Measurements from ENCODE around the gene KCNT2.

KCNT2 gene

DNA sequence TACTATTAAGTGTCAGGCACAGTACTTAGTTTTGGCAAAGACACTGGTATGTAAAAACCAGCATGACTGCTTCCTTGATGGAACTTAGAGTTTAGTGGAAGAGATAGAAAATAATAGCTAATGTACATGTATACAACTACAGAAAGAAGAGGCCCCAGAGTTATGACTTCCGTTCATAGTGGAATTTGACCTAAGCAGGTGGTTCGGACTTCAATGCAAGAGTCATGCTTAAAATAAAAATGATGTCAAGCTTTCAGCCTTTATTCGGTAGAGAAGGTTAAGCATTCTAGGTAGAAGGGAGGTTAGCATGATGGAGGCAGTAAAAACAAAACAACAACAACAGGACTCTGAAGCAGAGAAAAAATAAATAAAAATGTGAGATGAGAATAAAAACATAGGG, 165.9 kb downstream of the KCNT2 start:
- DNase-seq, result no peak

DNA sequence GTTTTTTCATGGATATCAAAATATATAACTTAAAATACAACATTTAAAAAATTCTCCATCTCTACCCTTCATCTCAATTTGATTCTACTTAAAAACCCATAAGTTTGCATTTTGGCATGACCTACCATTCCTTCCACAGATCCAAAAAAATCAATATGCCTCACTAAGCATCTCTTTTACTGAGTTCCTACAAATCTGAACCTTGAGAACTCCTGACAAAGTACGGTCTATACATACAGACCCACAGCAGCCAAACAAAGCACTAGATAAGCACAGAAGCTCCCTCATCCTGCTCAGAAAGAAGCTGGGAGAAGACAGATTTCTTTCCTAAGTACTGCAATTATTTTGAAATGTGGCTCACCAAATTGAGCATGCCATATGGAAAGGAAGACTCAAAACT, 167.5 kb downstream of the KCNT2 start:
- no peak for DNase-seq

DNA sequence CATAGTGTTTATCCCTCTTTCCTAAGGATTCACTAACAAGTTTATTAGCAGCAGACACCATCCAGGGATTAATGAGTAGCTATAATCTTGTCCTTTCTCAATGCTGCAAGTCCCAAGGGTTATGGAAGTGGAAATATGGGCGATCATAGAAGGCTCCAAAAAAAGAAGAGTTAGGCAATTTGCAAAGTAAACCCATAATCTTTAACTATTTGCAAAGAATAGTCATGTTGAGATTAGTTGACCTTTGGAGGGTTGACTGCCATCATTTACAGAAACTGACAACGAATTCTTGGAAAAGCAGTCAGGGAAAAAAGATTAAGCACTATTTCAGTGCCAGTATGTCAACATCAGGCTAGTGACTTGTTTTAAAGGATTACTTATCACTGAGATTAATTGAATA, 169.9 kb downstream of the KCNT2 start:
- DNase-seq, result no peak

DNA sequence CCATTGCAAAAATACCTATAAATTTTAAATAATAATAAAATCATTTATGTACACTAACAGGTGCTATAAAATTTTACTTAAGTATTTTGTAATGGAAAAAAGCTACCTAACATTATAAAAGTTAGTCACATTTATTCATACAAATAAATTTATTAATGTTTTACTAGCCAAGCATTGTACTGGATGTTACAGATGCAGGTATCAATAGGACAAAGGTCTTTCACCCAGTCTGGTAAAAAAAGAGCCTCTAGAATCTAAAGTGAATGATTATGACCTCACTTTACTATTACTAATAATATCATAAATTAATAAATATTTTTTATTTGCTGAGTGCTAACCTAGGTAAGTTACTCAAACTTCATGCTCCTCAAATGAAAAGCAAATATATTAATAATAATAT, 170.6 kb downstream of the KCNT2 start:
- no peak for DNase-seq

DNA sequence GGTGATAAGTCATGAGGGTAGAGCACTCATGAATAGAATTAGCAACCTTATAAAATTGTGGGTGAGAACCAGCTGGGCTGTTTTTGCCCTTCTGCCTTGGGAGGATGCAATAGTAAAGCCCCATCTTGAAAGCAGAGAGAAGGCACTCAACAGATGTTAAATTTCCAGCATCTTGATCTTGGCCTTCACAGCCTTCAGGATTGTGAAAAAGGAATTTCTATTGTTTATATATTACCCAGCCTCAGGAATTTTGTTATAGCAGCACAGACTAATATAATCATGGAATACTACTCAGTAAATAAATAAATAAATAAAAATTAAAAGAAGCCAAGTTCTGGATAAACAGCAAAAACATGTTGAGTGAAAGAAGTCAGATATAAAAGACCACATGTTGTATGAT, 175.2 kb downstream of the KCNT2 start:
- DNase-seq, result no peak

DNA sequence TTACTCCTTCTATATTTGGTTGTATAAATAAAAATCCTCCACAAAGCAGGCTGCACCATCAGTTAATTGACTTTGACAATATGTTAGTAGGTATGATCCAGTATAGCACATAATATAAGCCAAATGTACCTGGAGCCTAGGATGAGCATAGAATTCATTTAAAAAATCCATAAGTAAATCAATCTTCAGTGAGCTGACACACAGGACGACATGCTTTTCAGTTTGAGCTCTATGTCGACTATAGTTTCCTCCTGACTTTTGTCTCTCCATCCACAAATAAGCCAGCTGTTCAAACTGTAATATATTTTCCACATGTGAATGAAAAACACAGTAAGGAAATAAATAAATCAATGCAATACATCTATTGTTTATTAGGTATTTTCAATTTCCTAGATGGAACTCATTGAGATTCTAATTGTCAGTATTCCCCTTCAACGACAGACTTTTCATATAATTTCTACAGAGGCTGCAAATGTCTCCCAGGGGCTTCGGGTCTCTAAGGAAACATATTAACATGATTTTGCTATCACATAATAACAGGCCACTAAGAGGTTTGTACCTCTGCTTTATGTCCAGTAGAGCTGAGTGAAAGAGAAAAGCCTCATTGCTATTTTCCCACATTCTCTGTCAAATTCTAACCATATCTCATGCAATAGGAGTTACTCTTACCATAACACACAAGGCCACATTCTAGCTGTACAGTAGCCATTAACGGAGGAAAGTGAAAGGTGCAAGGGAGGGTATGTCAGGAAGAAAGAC, 180.1 kb downstream of the KCNT2 start:
- no peak for DNase-seq

DNA sequence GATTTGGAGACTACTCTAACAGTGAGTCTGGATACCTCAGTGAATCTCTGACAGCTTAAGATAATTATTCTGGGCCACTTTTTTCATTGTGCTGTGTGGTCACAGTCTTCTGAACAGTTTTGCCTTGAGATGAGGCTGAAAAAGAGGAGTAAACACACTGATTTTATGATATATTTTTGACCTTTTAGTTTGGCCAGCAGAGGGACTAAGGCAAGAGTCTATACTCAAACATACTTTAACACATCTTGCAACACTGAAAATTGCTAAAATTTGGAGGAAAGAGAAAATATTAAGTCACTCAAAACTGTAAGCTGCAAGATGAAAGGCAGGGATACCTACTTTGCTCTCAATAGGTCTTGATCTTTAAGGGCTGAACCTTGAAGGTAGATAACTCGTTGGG, 182.7 kb downstream of the KCNT2 start:
- no peak for DNase-seq

DNA sequence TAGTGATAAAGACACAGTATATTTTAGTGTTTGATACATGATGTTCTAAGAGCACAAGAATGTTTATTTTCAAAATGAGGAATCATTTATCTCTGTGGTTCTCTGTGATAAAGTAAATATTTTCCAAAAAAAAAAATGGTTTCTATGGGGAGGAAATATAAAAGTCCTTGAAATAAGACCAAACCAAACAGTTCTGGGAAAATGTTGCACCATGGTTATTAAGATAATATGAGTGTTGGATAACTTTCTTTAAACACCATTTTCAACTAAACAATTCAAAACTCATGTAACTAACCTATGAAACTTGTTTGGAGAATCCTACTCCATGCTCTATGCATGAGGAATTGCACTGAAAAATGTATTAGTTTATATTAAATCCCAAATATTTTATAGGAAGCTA, 184.6 kb downstream of the KCNT2 start:
- no peak for DNase-seq

DNA sequence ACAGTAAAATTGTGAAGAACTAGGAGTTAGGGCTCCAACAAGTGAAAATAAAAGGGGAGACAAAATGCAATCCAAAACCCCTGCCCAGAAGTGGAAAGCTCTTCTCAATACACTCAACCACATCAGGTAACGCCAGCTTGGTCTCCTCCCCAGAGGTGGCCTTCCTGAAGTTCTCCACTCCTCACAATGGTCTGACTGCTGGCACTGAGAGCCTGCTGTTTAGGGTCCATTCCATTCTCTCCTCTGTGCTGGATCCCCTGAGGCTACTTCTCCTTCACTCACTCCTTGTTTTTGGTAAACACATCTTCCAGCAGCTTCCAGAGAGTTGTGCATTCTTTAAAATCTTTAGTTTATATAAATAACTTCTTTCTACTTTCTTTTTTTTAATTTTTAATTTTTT, 189.5 kb downstream of the KCNT2 start:
- no peak for DNase-seq

DNA sequence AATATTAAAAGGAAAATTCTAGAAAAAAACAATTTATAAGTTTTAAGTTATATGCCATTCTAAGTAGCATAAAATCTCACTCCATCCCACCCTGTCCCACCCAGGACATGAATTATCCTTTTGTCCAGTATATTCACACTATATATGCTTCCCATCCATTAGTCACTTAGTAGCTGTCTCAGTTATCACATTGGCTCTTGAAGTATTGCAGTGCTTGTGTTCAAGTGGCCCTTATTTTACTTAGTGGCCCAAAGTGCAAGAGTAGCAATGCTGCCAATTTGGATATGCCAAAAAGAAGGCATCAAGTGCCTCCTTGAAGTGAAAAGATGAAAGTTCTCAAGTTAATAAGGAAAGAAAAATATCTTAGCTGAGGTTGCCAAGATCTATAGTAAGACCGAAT, 192.3 kb downstream of the KCNT2 start:
- DNase-seq, result no peak

DNA sequence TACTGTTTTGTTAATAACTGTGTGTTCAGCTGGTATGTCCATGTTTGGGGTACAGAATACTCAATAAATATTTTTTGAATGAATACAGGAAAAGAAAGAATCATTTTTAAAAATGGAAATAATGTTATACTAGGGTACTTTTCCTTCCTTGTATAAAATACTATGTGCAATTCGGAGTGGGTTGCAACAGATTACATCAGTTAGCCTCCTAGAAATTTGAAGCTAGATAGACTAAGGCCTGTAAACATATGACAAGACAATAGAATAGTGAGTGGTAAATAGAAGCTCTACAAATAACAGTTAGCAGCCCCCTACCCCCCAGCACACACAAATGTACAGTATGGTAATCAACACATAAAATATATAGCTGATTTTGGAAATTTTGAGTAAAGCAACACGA, 195.9 kb downstream of the KCNT2 start:
- no peak for DNase-seq

DNA sequence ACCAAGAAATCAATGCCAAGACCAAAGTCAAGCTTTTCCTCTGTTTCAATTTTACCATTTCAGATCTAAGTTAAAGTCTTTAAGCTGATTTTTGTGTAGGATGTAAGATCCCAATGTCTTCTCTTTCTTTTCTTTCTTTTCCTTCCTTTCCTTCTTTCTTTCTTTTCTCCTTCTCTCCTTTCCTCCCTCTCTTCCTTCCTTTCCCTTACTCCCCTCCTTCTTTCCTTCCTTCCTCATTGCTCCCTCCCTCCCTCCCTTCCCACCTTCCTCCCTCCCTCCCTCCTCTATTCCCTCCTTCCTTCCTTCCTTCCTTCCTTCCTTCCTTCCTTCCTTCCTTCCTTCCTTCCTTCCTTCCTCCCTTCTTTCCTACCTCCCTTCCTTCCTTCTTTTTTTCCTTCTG, 197.5 kb downstream of the KCNT2 start:
- no peak for DNase-seq

DNA sequence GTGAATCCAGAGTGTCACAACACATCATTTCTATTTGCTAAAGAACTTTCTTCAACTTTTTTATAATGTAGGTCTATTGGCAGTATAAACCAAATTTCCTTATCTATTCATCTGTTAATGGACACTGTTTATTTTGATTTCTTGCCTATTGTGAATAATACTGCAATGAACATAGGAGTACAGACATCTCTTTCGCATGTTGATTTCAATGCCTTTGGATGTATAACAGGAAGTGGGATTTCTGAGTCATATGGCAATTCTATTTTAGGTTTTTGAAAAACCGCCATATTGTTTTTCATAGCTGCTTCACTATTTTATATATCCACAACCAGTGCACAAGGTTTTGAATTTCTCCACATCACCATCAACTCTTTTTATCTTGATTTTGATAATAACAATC, 198.7 kb downstream of the KCNT2 start:
- no peak for DNase-seq

DNA sequence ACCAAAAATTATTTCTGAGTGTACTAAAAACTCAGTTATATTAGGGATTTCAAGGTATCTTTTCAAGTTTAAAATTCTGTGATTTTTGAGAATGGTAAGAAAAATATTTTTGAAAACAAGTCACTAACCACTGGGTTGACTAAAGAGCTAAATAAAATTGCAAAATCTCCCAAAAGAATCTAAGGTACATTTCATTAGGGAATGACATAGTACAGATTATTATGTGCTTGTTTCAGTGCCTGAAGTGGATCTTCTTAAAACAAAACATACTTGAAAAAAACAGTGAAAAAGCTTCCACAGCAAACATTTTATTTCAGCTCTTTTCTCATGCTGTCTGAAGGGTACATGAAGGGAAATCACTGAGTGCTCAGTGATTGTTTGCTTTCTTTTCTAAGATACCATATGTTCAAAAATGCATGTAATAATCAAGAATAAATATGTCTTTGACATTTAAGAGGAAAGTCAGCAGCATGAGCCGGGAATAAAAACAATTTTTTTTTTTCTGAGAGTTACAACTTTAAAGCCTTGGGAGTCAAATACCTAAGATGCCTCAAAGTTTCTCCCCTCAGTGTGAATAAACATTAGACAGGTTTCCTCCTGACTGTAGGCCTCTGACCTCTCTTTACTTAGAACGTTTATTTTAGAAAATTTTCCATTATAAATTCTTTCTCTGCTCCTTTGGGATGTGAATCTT, 200.7 kb downstream of the KCNT2 start:
- no peak for DNase-seq

DNA sequence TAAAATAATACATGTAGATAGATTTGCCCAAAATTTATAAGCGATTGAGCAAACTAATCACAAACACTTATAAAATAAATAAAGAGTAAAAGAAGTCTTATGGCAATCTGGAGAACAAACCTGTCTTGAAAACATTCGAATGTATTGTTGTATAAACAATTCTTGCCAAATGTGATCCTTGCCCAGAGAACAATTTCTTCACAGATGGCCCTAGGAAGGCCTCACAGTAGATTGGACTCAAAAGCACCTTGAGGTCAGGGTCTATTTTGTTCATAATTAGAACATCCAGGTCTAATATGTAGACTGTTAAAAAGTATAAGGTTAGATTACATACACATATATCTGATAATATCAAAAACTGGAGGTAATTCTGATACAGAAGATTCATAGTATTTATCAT, 202.4 kb downstream of the KCNT2 start:
- no peak for DNase-seq

DNA sequence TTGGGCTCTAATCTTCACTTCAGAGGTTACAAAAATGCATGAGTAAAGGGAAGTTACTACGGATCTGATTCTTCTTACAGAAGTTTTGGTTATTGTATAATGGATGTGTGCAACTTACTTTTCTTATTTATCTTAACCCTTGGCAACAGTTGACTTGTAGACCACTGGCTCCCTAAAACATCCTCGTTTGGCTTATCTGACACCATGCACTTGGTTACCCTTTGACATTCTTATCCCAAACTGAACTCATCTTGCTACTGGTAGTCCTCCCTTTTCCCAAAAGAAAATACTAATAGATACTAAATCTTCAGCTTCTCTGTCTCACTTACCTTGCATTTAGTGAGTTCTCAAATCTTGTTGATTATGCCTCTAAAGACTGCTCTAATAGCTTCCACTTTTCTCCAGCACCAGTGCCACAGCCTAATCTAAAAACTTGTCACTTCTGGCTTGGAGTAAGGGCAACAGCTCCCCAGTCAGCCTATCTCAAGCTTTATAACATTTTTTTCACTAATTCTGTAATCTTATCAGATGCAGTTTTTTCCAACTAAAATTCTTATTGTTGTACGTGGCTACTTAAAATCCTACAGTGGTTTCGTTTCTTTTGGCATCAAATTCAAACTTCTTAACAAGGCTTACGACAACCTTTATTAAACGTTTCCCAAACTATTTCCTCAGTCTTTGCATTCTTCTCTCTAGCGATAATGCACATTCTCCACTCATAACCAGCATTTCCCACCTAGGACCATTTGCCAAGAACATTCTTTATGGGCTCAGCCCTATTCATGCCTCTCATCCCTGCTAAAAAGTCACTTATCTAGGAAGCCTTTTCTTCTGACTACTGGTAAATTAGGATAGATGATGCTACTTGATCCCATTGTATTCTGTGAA, 204.2 kb downstream of the KCNT2 start:
- no peak for DNase-seq

DNA sequence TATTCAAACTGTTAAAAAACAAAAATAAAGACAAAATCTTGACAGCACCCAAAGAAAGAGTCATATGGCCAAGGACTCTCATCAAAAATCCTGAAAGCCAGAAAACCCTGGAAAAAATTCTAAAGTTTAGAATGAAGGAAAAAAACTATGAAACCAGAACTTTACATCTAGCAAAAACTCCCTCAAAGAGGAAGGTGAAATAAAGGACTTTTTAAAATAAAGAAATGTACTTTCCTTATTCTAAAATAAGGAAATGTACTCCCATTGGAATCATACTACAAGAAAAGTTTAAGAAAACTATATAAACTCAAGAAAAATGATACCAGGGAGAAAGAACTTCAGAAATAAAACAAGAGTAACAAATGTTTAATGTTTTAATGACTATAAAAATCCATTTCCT, 206.3 kb downstream of the KCNT2 start:
- no peak for DNase-seq

DNA sequence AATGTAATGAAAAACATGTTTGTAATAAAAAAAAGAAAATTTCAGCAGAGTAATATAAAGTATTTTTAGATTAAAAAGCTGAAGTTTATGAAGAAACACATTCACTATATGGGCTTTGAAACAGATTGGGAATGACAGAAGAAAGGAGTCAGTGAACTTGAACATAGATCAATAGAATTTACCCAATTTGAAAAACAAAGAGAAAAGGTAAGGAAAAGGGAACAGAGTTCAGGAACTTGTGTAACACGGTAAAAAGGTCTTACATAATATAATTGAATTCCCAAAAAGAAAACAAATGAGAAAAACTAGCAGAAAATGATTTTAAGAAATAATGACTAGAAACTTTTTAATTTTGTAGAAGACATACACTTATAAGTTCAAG, 206.8 kb downstream of the KCNT2 start:
- DNase-seq, result no peak

DNA sequence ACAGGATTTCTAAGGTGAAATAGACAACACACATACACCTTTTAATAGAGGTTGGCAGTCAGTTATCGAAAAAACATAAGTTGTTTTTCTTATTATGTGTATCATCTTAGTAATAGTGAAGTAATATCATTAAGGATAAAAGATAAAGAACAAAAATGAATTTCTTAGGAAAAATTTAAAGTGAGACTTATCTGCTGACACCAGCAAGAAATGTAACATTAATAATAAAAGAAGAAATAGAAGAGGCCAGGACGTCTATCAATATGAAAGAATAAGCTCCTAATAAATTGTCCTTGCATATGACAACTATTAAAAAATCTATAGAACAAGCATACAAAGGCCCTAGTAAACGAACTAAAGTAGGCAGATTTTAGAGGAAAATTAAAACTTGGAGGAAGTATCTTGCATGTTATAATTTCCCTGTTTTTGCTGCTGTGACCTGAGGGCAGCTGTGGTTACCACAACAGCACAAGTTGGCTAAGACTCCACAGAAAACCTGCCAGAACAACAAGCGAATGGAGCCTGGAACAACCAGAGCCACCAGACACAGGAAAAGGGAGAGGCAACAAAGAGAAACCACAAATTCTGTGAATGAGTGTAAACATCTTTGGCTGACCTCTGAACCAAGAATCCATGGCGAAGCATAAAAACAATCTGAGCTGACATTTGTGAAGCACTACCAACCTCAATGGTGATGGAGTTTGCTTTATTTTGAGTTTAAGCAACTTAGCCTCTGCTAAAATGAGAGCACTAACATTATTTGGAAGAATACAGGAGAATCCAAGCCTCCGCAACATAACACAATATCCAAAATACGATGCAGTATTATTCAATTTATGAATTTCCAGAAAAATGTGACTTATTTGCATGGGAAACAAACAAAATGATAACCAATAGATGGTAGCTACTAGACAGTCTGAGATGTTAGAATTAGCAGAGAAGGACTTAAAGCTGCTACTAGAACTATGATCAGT, 207.5 kb downstream of the KCNT2 start:
- no peak for DNase-seq

DNA sequence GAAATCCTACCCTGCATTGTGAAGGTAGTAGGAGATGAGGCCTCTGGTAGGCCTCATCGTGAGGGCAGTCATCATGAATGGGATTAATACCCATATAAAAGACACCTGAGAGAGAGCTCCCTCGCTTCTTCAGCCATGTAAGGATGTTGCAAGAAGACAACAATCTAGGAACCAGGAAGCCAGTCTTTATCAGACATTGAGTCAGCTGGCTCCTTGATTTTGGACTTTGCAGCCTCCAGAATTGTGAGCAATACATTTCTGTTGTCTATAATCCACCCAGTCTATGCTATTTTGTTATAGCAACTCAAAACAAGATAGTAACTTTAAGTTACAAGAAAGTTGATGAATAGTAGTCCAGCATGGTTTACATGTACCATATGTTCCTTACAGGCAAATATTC, 208.5 kb downstream of the KCNT2 start:
- DNase-seq, result no peak

DNA sequence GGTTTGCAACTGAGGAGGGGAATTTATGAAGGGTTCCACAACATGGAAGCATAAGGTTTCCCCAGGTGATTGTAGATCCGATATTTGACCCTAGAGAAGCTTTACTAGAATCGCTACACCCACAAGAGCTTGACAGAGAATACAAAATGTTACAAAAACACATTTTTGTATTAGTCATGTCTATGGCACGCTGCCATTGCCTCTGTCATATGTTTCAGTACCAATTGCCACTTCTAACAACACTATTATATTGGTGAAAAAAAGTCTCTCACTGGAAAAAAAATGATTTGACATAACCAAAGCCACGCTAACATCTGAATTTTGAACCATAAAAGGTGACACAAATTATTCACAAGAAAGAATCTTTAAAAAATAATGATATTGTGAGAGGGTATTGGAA, 214.5 kb downstream of the KCNT2 start:
- DNase-seq, result no peak

DNA sequence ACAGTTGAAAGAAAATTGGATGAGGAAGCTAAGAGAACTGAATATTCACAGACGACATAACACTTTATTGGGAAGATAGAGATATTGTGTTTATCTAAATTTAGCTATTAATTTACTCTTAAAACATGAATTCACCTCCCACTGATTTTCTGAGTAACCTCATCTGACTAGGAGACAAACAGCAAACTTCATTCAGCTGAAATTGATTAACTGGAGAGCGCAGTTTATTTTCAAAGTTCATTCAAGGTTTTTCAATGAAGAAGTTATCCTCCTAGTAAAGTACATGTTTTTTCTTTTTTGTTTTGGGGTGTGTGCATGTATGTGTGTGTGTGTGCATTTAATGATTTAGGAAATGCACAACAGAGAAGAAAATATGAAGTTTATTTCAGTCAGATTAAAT, 215.0 kb downstream of the KCNT2 start:
- DNase-seq, result no peak

DNA sequence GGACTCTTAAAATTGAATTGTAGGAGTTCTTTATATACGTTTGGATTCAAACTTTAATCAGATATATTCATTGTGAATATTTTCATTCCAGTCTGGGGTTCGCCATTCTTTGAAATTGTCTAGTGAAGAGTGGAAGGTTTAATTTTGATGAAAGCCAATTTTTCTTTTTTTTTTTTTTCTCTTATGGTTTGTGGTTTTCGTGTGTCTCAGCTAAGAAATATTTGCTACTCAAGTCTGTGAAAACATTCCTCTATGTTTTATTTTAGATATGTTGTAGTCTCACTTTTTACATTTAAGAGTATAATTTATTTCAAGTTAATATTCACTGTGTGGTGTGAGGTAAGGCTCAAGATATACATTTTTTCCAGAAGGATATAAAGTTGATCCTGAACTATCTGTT, 220.5 kb downstream of the KCNT2 start:
- DNase-seq, result no peak

All from activated naive CD4-positive, alpha-beta T cell (primary cell).